Kidney epithelial cell (primary cell): ENCODE results near the gene RIPK3. TPM values are rescaled to one million over a fixed set of nuclear protein-coding genes. Genes with fewer than 3 reads are reported as not detected.

ENCODE experiments used
- DNase-seq: peaks from one replicate; pipeline ENCODE4 v3.0.0-alpha.2; 2010; ENCODE audit warnings: low read depth
- H3K27me3 ChIP-seq: 2 replicates; pipeline ENCODE4 v1.6.0; 2011; ENCODE audit warnings: low read length; ENCODE audit not compliant: control insufficient read depth, insufficient read depth
- H3K36me3 ChIP-seq: 2 replicates; pipeline ENCODE4 v1.5.1; 2011; ENCODE audit warnings: low read length; ENCODE audit not compliant: control insufficient read depth, insufficient read depth
- H3K4me3 ChIP-seq: 2 replicates; pipeline ENCODE4 v1.5.1; 2011; ENCODE audit warnings: low read depth, mild to moderate bottlenecking, control low read depth, low read length
- CTCF ChIP-seq: IDR thresholded peaks from 2 replicates; pipeline ENCODE4 v1.5.1; 2011; ENCODE audit warnings: mild to moderate bottlenecking, moderate library complexity, low read length, control low read depth, inconsistent platforms; ENCODE audit not compliant: insufficient read depth, poor library complexity, severe bottlenecking
- total RNA-seq: library from RNA; depleted of rRNA; stranded (reverse); fragments of >200 nt; gene quantifications from 2 replicates; pipeline ENCODE4 v1.2.3, GENCODE V29; 2015

RIPK3 gene
- total RNA-seq, 1 donor from 2014 or later: 2.3 TPM

DNA sequence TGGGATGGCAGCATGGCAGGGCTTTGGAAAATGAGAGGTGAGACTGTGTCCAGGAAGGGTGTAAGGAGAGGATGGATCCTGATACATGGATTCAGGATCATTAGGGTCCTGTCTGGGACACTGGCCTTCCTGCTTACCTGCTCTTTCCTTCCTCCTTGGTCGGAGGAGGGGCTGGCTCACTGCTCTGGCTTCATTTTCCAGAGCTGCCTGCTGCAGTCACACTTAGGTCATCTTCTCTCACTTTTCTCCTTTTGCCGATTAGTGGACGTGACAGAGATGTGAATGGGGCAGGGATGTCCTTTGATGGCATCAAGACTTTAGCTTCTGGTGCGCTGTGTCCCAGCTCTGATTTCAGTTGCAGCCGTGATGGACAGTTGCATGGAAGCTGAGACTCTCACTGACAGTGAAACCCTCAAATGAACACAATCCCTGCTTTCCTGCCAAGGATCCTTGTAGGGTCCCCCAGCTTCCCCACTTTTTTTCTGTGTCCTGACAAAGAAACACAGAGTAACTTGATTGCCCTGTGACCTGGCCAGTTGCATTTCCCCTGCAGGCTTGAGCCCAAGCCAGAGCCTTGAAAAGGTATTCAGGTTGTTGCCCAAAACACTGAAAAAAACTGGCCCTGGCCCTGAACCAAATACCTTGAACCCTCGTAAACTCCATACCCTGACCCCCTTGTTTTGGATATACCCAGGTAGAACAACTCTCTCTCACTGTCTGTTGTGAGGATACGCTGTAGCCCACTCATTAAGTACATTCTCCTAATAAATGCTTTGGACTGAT, 31.3 kb downstream of the RIPK3 start:
- DNase-seq: no peak
- Histone ChIP-seq H3K36me3 (no peaks in the 10 kb centered on the region), H3K27me3 (no peaks in the 10 kb centered on the region), H3K4me3 (no peak overlapping the region)
- no peak for TF ChIP-seq CTCF

GRCh38 chr14:24307575-24308341, 32.0 kb downstream of the RIPK3 start, which contains the start of gene CIDEB:
Gene CIDEB (minus strand): TSS chr14:24307977. CDS start chr14:24307858, 119 bp downstream.
- Histone ChIP-seq H3K4me3 (no peak within 1 kb of the TSS), H3K36me3 (no peaks in the 10 kb centered on the region), H3K27me3 (no peaks in the 10 kb centered on the region)
- peak; percentile 96 for TF ChIP-seq CTCF
- DNase-seq: no peak

DNA sequence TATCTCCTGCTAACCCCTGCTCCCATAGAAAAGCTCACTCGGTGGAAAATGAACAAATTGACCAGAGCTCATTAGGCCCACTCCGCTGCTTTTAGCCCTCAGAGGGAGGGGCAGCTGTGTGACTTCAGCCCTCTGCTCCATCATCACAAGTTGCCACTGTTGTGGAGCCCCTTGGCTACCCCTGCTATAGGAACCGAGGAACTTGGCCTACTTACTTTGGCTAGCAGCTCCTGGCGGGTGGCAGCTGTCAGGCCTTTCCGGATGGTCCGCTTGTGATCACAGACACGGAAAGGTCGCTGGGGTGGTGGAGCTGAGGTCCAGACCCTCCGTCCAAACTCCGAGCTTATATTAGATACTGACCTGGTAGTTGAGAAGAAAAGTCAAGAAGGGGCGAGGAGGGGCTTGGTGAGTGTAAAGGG, 32.6 kb downstream of the RIPK3 start:
- no peak for DNase-seq
- Histone ChIP-seq H3K36me3 (no peaks in the 10 kb centered on the region), H3K4me3 (no peak overlapping the region), H3K27me3 (no peaks in the 10 kb centered on the region)
- no peak for TF ChIP-seq CTCF

DNA sequence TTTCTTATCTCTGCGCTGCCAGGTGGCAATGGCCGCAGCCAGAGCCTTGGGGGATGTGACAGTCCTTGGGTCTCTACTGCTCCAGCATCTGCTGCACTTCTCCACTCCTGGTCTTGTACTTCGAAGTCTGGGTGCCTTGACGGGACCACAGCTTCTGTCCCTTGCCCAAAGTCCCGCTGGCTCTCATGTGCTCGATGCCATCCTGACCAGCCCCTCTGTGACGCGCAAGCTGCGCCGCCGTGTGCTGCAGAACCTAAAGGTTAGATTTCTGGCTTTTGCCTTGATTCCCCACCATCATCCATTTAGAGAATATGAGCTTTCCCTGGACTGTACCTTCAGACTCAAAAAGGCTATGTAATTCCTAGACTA, 35.8 kb downstream of the RIPK3 start:
- no peak for TF ChIP-seq CTCF
- Histone ChIP-seq H3K27me3 (no peaks in the 10 kb centered on the region), H3K36me3 (peaks cover 1% of the 10 kb centered on the region), H3K4me3 (no peak overlapping the region)
- DNase-seq: no peak

GRCh38 chr14:24300326-24300980, 39.3 kb downstream of the RIPK3 start:
- Histone ChIP-seq H3K27me3 (no peaks in the 10 kb centered on the region), H3K4me3 (peak overlapping the region; percentile 94), H3K36me3 (peaks cover 1% of the 10 kb centered on the region)
- no peak for TF ChIP-seq CTCF
- no peak for DNase-seq
